Tibial nerve (tissue), 3 donors: Measurements from ENCODE around the gene ZNF827.

Source experiments
- CTCF ChIP-seq, 5 experiments: fragments of 200-600 bp in 3 of 5; fragments of 450-650 bp in 2 of 5; sonication (generic) in 3 of 5; IDR thresholded peaks; one replicate each; pipeline ENCODE4 v1.5.1; 2016 to 2019; ENCODE audit warnings: antibody characterized with exemption in 5 of 5, mild to moderate bottlenecking in 3 of 5, moderate library complexity in 2 of 5
- POLR2A ChIP-seq, 2 donors: fragments of 450-650 bp; IDR thresholded peaks; one replicate each; pipeline ENCODE4 v1.6.1; 2017; ENCODE audit warnings: antibody characterized with exemption in 2 of 2, mild to moderate bottlenecking in 2 of 2, moderate library complexity in 2 of 2

- no peak for TF ChIP-seq CTCF (IDR thresholded peaks at IDR 0.05)
- TF ChIP-seq POLR2A (IDR thresholded peaks at IDR 0.05), result no peak
These were observed 153.1 kb downstream of the ZNF827 start for GRCh38 chr4:145785391-145786008.
